Mesothelial cell of epicardium (in vitro differentiated cells): ENCODE measurements around the gene FNBP1. TPM values are rescaled to one million over a fixed set of nuclear protein-coding genes. Genes with fewer than 3 reads are reported as not detected.

Experiments
- DNase-seq, 2 experiments: peaks; one replicate each; pipeline ENCODE4 v3.0.0; 2021; ENCODE audit warnings: low spot score in 2 of 2; ENCODE audit not compliant: unreplicated experiment in 2 of 2
- H3K27ac Mint-ChIP-seq: 2 replicates; pipeline ENCODE4 v1.8.0; 2021; ENCODE audit warnings: mixed read lengths
- H3K27me3 Mint-ChIP-seq: 2 replicates; pipeline ENCODE4 v1.8.0; 2021; ENCODE audit warnings: low read depth, mixed read lengths
- H3K36me3 Mint-ChIP-seq: 2 replicates; pipeline ENCODE4 v1.8.0; 2021; ENCODE audit warnings: mixed read lengths
- H3K4me1 Mint-ChIP-seq: 2 replicates; pipeline ENCODE4 v1.8.0; 2021; ENCODE audit warnings: mixed read lengths
- H3K4me3 Mint-ChIP-seq: 2 replicates; pipeline ENCODE4 v1.8.0; 2021; ENCODE audit warnings: mild to moderate bottlenecking, moderate library complexity, mixed read lengths
- H3K9me3 Mint-ChIP-seq: 2 replicates; pipeline ENCODE4 v1.8.0; 2021; ENCODE audit warnings: mixed read lengths
- total RNA-seq: library from RNA; stranded (reverse); gene quantifications from 3 replicates; pipeline ENCODE4 v1.2.1, GENCODE V29; 2021
- TF ChIP-seq, protein P1 (sequence below): fragments of 200-600 bp; sonication (generic); IDR thresholded peaks from one replicate; pipeline ENCODE4 v1.5.0; 2021; ENCODE audit warnings: antibody characterized with exemption; ENCODE audit not compliant: unreplicated experiment

Gene FNBP1
- total RNA-seq, 1 donor from 2014 or later, result 52.4 TPM

DNA sequence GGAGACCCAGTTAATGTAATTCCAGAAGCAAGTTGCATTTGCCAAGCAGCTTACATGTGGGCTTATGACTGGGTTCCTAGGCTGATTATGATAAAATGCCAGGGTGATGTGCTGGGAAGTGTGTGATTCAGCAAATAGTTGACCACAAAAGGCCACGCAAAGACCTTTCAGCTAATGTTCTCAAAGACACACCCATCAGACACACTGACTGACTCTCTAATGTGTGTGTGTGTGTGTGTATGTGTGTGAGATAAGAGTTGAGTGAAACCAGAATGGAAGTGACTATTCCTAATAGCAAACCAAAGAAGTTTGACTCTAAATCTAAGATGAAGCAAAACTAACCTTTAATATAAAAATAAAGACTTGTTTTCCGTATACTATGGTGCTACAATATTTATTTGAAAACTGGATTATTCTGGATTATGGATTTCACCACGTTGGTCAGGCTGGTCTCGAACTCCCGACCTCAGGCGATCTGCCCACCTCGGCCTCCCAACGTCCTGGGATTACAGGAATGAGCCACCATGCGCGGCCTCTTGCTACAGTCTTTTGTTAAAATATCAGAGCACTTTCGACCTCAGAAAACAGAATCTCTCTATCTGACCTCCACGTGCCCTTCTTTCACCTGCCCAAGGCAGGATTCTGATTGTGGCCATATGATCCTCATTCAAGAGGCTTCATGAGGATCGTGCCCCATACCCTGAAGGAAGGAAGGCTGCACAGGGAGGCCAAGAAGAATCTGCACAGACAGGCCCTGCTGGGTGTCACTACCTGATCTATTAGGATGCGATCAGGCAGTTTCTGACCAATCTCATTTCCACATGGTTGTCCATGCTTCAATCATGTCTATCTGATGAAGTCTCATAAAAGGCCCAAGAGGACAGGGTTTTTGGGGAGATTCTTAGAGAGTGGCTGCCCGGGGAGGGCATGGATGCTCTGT is 132.1 kb downstream of the FNBP1 start:
- DNase-seq, result no peak
- Mint-ChIP-seq H3K27ac (peak overlapping the region; percentile 71), H3K9me3 (no peaks in the 10 kb centered on the region), H3K36me3 (peaks cover 17% of the 10 kb centered on the region), H3K4me1 (peaks cover 18% of the 10 kb centered on the region), H3K27me3 (no peaks in the 10 kb centered on the region), H3K4me3 (no peak overlapping the region)
- TF ChIP-seq, protein P1, sequence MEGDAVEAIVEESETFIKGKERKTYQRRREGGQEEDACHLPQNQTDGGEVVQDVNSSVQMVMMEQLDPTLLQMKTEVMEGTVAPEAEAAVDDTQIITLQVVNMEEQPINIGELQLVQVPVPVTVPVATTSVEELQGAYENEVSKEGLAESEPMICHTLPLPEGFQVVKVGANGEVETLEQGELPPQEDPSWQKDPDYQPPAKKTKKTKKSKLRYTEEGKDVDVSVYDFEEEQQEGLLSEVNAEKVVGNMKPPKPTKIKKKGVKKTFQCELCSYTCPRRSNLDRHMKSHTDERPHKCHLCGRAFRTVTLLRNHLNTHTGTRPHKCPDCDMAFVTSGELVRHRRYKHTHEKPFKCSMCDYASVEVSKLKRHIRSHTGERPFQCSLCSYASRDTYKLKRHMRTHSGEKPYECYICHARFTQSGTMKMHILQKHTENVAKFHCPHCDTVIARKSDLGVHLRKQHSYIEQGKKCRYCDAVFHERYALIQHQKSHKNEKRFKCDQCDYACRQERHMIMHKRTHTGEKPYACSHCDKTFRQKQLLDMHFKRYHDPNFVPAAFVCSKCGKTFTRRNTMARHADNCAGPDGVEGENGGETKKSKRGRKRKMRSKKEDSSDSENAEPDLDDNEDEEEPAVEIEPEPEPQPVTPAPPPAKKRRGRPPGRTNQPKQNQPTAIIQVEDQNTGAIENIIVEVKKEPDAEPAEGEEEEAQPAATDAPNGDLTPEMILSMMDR, result no peak

DNA sequence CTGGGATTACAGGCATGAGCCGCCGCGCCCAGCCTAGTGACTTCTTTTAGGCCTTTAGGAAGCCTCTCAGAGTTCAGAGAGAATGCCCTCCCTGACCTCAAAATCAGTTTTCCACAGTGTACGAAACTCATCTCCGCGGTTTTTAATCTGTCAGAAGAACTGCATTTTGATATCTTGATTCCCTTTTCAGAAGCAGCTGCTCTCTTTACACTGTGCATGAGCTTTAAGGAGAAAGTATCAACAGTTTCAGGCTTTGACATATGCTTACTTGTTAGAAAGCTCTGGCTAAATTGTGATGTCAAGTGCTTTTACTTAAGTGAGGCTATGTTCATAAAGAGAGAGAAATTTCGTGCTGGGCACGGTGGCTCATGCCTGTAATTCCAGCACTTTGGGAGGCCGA is 133.1 kb downstream of the FNBP1 start:
- no peak for DNase-seq
- H3K36me3 Mint-ChIP-seq, result peaks cover 19% of the 10 kb centered on the region
- TF ChIP-seq, protein P1, result no peak
- no peaks in the 10 kb centered on the region for H3K9me3 Mint-ChIP-seq
- H3K4me1 Mint-ChIP-seq, result peaks cover 18% of the 10 kb centered on the region
- no peaks in the 10 kb centered on the region for H3K27me3 Mint-ChIP-seq
- H3K4me3 Mint-ChIP-seq, result no peak overlapping the region
- H3K27ac Mint-ChIP-seq, result no peak overlapping the region

GRCh38 chr9:129908906-129909305 is 134.1 kb downstream of the FNBP1 start:
- no peak for DNase-seq
- Mint-ChIP-seq H3K9me3 (no peaks in the 10 kb centered on the region), H3K36me3 (peaks cover 21% of the 10 kb centered on the region), H3K4me3 (no peak overlapping the region), H3K27me3 (no peaks in the 10 kb centered on the region), H3K4me1 (peaks cover 18% of the 10 kb centered on the region), H3K27ac (no peak overlapping the region)
- TF ChIP-seq, protein P1, result no peak

DNA sequence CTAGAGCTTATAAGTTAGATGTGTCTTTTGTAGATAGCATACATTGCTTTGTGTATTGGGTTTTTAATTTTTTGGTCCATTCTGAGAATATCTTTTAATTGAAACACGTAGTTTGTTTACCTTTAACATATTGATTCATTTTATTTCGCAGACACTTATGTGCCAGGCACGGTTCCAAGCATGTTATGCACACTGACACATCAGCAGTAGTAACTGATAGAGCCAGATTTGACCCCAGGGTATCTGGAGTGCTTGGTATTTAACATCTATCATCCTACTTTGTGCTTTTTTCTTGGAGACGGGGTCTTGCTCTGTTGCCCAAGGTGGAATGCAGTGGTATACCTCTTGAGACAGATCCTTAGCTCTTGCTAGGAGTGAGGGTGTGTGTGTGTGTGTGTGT is 135.8 kb downstream of the FNBP1 start:
- no peak overlapping the region for H3K4me3 Mint-ChIP-seq
- H3K4me1 Mint-ChIP-seq, result peaks cover 18% of the 10 kb centered on the region
- DNase-seq, result no peak
- H3K36me3 Mint-ChIP-seq, result peaks cover 28% of the 10 kb centered on the region
- no peaks in the 10 kb centered on the region for H3K9me3 Mint-ChIP-seq
- H3K27me3 Mint-ChIP-seq, result no peaks in the 10 kb centered on the region
- TF ChIP-seq, protein P1, result no peak
- H3K27ac Mint-ChIP-seq, result no peak overlapping the region

DNA sequence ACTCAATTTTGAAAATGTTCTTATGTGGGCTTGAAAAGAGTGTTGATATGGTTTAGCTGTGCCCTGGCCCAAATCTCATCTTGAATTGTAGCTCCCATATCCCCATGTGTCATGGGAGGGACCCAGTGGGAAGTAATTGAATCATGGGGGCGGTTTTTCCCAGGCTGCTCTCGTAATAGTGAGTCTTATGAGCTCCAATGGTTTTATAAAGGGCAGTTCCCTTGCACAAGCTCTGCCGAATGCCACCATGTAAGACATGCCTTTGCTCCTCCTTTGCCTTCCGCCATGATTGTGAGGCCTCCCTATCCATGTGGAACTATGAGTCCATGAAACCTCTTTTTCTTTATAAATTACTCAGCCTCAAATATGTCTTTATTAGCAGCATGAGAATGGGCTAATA is 136.7 kb downstream of the FNBP1 start:
- Mint-ChIP-seq H3K4me1 (peaks cover 18% of the 10 kb centered on the region), H3K27me3 (no peaks in the 10 kb centered on the region), H3K9me3 (no peaks in the 10 kb centered on the region), H3K27ac (no peak overlapping the region), H3K4me3 (no peak overlapping the region), H3K36me3 (peaks cover 32% of the 10 kb centered on the region)
- DNase-seq, result no peak
- TF ChIP-seq, protein P1, result no peak
